HepG2 (cell line): ENCODE measurements around the gene KLHDC4. TPM values are rescaled to one million over a fixed set of nuclear protein-coding genes. Genes with fewer than 3 reads are reported as not detected.

Experiments used
- ATAC-seq: fragments of 200-7000 bp; cut with Tn5 transposase; 3 replicates; pipeline ENCODE4 v1.9.1; 2020; ENCODE audit warnings: mild to moderate bottlenecking, moderate library complexity
- BruUV-seq: library from RNA; stranded (reverse); fragments of 400-500 nt; replicated peaks from 2 replicates; lab custom pipeline; 2021; lab: Mats Ljungman, UMichigan
- CTCF ChIA-PET: fragments of 300-600 bp; formaldehyde crosslinking; extraction: SDS; loops from one replicate; lab custom pipeline; 2021; ENCODE audit warnings: low total read pairs, inconsistent platforms, low intra/inter-chr PET ratio; lab: Yijun Ruan, JAX
- POLR2A ChIA-PET: fragments of 350-600 bp; sonication (Branson Sonifier 250); formaldehyde crosslinking; loops from one replicate; lab custom pipeline; 2020; ENCODE audit warnings: antibody characterized with exemption, inconsistent platforms; lab: Yijun Ruan, JAX
- DNase-seq: peaks from one replicate; pipeline ENCODE4 v3.0.0-alpha.2; 2015; ENCODE audit warnings: low spot score
- FAIRE-seq: peaks from 3 replicates; lab custom pipeline; 2011; peaks lifted over from hg19 to GRCh38; lab: Jason Lieb, UNC
- H2AFZ ChIP-seq: one replicate; pipeline ENCODE4 v1.6.1; 2011; ENCODE audit warnings: low read length, inconsistent platforms
- H3K27ac ChIP-seq: fragments of 300-600 bp; 3 replicates; pipeline ENCODE4 v1.8.0; 2011; ENCODE audit warnings: mixed run types, mild to moderate bottlenecking, mixed read lengths, low read length, inconsistent platforms; ENCODE audit not compliant: insufficient read depth; ENCODE audit errors: extremely low read length
- H3K27me3 ChIP-seq, 2 experiments: fragments of 200-600 bp in 1 of 2; 2 replicates in 1 of 2; 3 replicates in 1 of 2; pipeline versions ENCODE4 v1.6.0 to v1.8.0; 2011; ENCODE audit warnings: low read length in 2 of 2, mild to moderate bottlenecking in 2 of 2, moderate library complexity in 2 of 2, inconsistent platforms in 1 of 2; ENCODE audit not compliant: insufficient read depth in 2 of 2, control insufficient read depth in 1 of 2
- H3K36me3 ChIP-seq, 2 experiments: fragments of 200-600 bp in 1 of 2; replicated peaks in 1 of 2; 2 replicates in 1 of 2; 3 replicates in 1 of 2; pipeline versions ENCODE4 v1.5.1 to v1.8.0; 2011; ENCODE audit warnings: low read length in 2 of 2, inconsistent platforms in 1 of 2; ENCODE audit not compliant: insufficient read depth in 2 of 2, control insufficient read depth in 1 of 2
- H3K4me1 ChIP-seq: 2 replicates; pipeline ENCODE4 v1.5.1; 2012; ENCODE audit warnings: low read length, inconsistent platforms; ENCODE audit not compliant: insufficient read depth
- H3K4me2 ChIP-seq: 2 replicates; pipeline ENCODE4 v1.6.0; 2011; ENCODE audit warnings: low read depth, low read length, inconsistent platforms
- H3K4me3 ChIP-seq, 3 experiments: fragments of 200-600 bp in 1 of 3; sonication (generic), shearing (Covaris generic) in 1 of 3; replicated peaks in 1 of 3; 2 replicates each; pipeline ENCODE4 v1.5.1; 2011 to 2016; ENCODE audit warnings: low read length in 3 of 3, inconsistent platforms in 2 of 3, low read depth in 2 of 3, mild to moderate bottlenecking in 2 of 3, control low read depth in 1 of 3, mixed read lengths in 1 of 3; ENCODE audit not compliant: insufficient read depth in 1 of 3
- H3K79me2 ChIP-seq: one replicate; pipeline ENCODE4 v1.6.1; 2011; ENCODE audit warnings: low read length, inconsistent platforms; ENCODE audit not compliant: insufficient read depth
- H3K9ac ChIP-seq: 2 replicates; pipeline ENCODE4 v1.6.0; 2011; ENCODE audit warnings: mild to moderate bottlenecking, low read depth, low read length, inconsistent platforms; ENCODE audit not compliant: insufficient read depth
- H3K9me3 ChIP-seq: 2 replicates; pipeline ENCODE4 v1.5.1; 2012; ENCODE audit warnings: mild to moderate bottlenecking, low read length
- H4K20me1 ChIP-seq: 2 replicates; pipeline ENCODE4 v1.6.0; 2011; ENCODE audit warnings: inconsistent platforms, mild to moderate bottlenecking, low read length, moderate library complexity; ENCODE audit not compliant: insufficient read depth
- DPF2 ChIP-seq: sonication (generic); formaldehyde crosslinking; IDR thresholded peaks from 2 replicates; pipeline ENCODE4 v1.4.0; 2020; ENCODE audit warnings: mild to moderate bottlenecking, low read depth, missing genetic modification reagents, borderline replicate concordance
- EZH2 ChIP-seq: conservative IDR thresholded peaks from 2 replicates; pipeline ENCODE4 v1.6.1; 2012; ENCODE audit warnings: mild to moderate bottlenecking, low read depth, low read length, moderate library complexity
- SMAD1 ChIP-seq: sonication (generic); formaldehyde crosslinking; IDR thresholded peaks from 2 replicates; pipeline ENCODE4 v1.4.0; 2020; ENCODE audit warnings: missing genetic modification reagents, low read depth, mild to moderate bottlenecking, borderline replicate concordance
- SMYD3 ChIP-seq: sonication (generic); formaldehyde crosslinking; IDR thresholded peaks from 2 replicates; pipeline ENCODE4 v1.8.1; 2023; ENCODE audit warnings: mild to moderate bottlenecking, missing genetic modification reagents
- U2AF1 ChIP-seq: fragments of 200-400 bp; formaldehyde crosslinking; optimal IDR thresholded peaks from 2 replicates; pipeline ENCODE3; 2017; ENCODE audit warnings: mild to moderate bottlenecking, low read depth, low read length
- ZNF614 ChIP-seq: IDR thresholded peaks from 2 replicates; pipeline ENCODE4 v1.6.1; 2018; ENCODE audit warnings: missing biosample characterization, missing genetic modification reagents, inconsistent platforms, borderline replicate concordance
- WGBS: methylation state at CpG from one replicate; pipeline ENCODE4 v1.1.6; 2017; ENCODE audit warnings: low lambda C conversion rate; 5-methylcytosine and 5-hydroxymethylcytosine counted together
- in situ Hi-C: cut with HindIII; loops from 2 replicates; pipeline ENCODE4 v1.10.0; 2017; ENCODE audit warnings: low pct_unique_long_range_greater_than_20kb; ENCODE audit not compliant: extremely low pct_ligation_motif_present
- intact Hi-C: fragments of 100-400 bp; cut with micrococcal nuclease; formaldehyde crosslinking; loops from one replicate; pipeline ENCODE4 v1.10.0; 2022; ENCODE audit not compliant: unreplicated experiment
- polyA plus RNA-seq, 8 experiments: library from polyadenylated mRNA; depleted of rRNA in 3 of 8; stranded (reverse) in 7 of 8; unstranded in 1 of 8; fragments of >200 nt; fragmentation: Illumina TruSeq in 4 of 8; extraction: Trizol in 4 of 8; gene quantifications; 2 replicates each; pipeline versions ENCODE4 v1.2.1 to v1.2.3, GENCODE V29; 2011 to 2016; ENCODE audit warnings: low read depth in 4 of 8, missing spikeins in 1 of 8, mixed read lengths in 1 of 8; ENCODE audit not compliant: insufficient read depth in 1 of 8
- total RNA-seq, 5 experiments: library from RNA; depleted of rRNA; stranded (reverse); fragments of >200 nt; fragmentation: Illumina TruSeq; extraction: Trizol; gene quantifications; 2 replicates each; pipeline ENCODE4 v1.2.3, GENCODE V29; 2016; ENCODE audit warnings: low read depth in 1 of 5

Gene KLHDC4
- total and polyA plus RNA-seq, 2 of the 13 experiments (the other 11 are each of a cell fraction or from before 2014, with no cell fraction given): 18.7 to 31.8 TPM

DNA sequence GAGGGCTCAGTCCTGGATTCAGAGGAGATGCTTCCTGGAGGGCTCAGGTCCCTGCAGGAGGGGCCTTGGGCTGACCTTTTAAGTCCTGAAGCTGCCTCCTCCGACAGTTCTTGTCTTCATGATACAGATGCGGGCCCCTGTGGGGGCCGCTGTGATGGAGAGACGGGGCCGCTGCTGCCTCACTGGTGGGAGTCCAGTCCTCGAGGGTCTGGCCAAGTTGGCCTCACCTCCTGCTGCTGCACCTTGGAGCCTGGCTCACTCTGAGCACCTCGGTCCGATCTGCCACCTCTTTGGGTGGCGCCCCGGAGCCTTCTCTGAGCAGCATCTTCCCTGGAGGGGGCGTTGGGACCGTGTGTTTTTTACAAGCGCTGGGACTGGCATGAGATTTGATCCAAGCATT is 79.1 kb downstream of the KLHDC4 start:
- no peaks in the 10 kb centered on the region for H3K9me3 ChIP-seq
- no peak overlapping the region for H2AFZ ChIP-seq
- in situ Hi-C loops (no loop called here), intact Hi-C loops (no loop called here)
- no peaks in the 10 kb centered on the region for H3K36me3 ChIP-seq
- WGBS: 16% methylated on average over 10 of the region's 13 CpGs
- H3K9ac ChIP-seq: no peak overlapping the region
- no peak overlapping the region for H3K4me2 ChIP-seq
- peaks cover 9% of the 10 kb centered on the region; the same call in 1 of the 2 replicates for H4K20me1 ChIP-seq
- DNase-seq: no peak
- no peak for FAIRE-seq
- no peak overlapping the region for H3K4me3 ChIP-seq
- H3K79me2 ChIP-seq: no peaks in the 10 kb centered on the region
- BruUV-seq: no TSS peak
- ChIA-PET POLR2A (no interaction called here), CTCF (no interaction called here)
- no peak for TF ChIP-seq U2AF1
- no peak for TF ChIP-seq SMYD3 (CRISPR knock-in tag)
- no peak for TF ChIP-seq SMAD1 (CRISPR knock-in tag)
- no peak for TF ChIP-seq DPF2
- H3K4me1 ChIP-seq: no peaks in the 10 kb centered on the region
- H3K27me3 ChIP-seq: peaks cover 21 to 88% of the 10 kb centered on the region in 2 experiments
- no peak overlapping the region for H3K27ac ChIP-seq
- ATAC-seq: no peak

DNA sequence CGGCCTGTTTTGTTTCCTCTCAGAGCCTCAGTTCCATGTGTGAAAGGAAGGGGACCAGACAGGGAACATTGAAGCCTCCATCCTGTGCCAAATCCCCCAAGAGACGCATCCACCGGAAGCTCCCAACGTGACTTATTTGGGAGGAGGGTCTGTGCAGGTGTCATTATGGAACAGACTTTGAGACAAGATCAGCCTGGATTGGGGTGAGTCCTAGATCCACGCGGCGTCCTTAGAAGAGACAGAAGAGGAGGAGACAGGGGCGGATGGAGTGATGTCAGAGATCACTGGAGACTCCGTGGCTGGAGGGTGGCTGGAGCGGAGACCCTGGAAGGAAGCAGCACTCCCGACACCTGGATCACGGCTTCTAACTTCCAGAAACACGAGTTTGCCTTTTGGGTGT is 80.0 kb downstream of the KLHDC4 start:
- H3K4me2 ChIP-seq: no peak overlapping the region
- H2AFZ ChIP-seq: no peak overlapping the region
- ATAC-seq: no peak
- no peak for FAIRE-seq
- ChIA-PET POLR2A (no interaction called here), CTCF (no interaction called here)
- H3K9me3 ChIP-seq: no peaks in the 10 kb centered on the region
- in situ Hi-C loops (no loop called here), intact Hi-C loops (no loop called here)
- no peak overlapping the region for H3K27ac ChIP-seq
- 30% methylated on average over 13 of the region's 13 CpGs for WGBS
- TF ChIP-seq EZH2 (peak; percentile 93), ZNF614 (CRISPR knock-in tag) (no peak)
- TF ChIP-seq, all 625 proteins: peak for 1
- no peak overlapping the region for H3K9ac ChIP-seq
- H3K27me3 ChIP-seq: peaks cover 20 to 80% of the 10 kb centered on the region in 2 experiments
- H3K79me2 ChIP-seq: no peaks in the 10 kb centered on the region
- no peak overlapping the region for H3K4me3 ChIP-seq
- BruUV-seq: no TSS peak
- H3K4me1 ChIP-seq: no peaks in the 10 kb centered on the region
- H4K20me1 ChIP-seq: peaks cover 9% of the 10 kb centered on the region; the same call in 1 of the 2 replicates
- no peak for DNase-seq
- no peaks in the 10 kb centered on the region for H3K36me3 ChIP-seq
